Trophoblast cell (in vitro differentiated cells and primary cell): Measurements from ENCODE around the gene TBRG4.

Source experiments
- DNase-seq, 2 donors: peaks; one replicate each; pipeline ENCODE4 v3.0.0-alpha.2; 2016
- H2AFZ ChIP-seq: 2 replicates; pipeline ENCODE4 v1.6.1; 2013; ENCODE audit warnings: low read length, moderate library complexity, mild to moderate bottlenecking; ENCODE audit not compliant: insufficient read depth, poor library complexity
- H2AK5ac ChIP-seq: 2 replicates; pipeline ENCODE4 v1.6.1; 2013; ENCODE audit warnings: mild to moderate bottlenecking, low read length
- H2BK120ac ChIP-seq: 2 replicates; pipeline ENCODE4 v1.6.1; 2013; ENCODE audit warnings: low read length, mild to moderate bottlenecking, moderate library complexity; ENCODE audit not compliant: insufficient read depth, poor library complexity
- H2BK12ac ChIP-seq: 2 replicates; pipeline ENCODE4 v1.6.1; 2013; ENCODE audit warnings: mild to moderate bottlenecking, low read length, moderate library complexity
- H2BK5ac ChIP-seq: 2 replicates; pipeline ENCODE4 v1.6.1; 2013; ENCODE audit warnings: low read length, low read depth, moderate library complexity, mild to moderate bottlenecking; ENCODE audit not compliant: poor library complexity
- H3K14ac ChIP-seq: 2 replicates; pipeline ENCODE4 v1.6.1; 2013; ENCODE audit warnings: mild to moderate bottlenecking, low read length
- H3K18ac ChIP-seq: 2 replicates; pipeline ENCODE4 v1.6.1; 2013; ENCODE audit warnings: mild to moderate bottlenecking, low read length
- H3K23ac ChIP-seq: 2 replicates; pipeline ENCODE4 v1.6.1; 2013; ENCODE audit warnings: low read length
- H3K27ac ChIP-seq: 2 replicates; pipeline ENCODE4 v1.5.1; 2013; ENCODE audit warnings: low read depth, mild to moderate bottlenecking, inconsistent platforms, low read length, moderate library complexity
- H3K27me3 ChIP-seq: 2 replicates; pipeline ENCODE4 v1.6.1; 2013; ENCODE audit warnings: inconsistent platforms, mild to moderate bottlenecking, low read length, moderate library complexity; ENCODE audit not compliant: insufficient read depth
- H3K36me3 ChIP-seq, 2 experiments: 1 replicate in 1 of 2; 2 replicates in 1 of 2; pipeline ENCODE4 v1.6.1; 2013; ENCODE audit warnings: low read length in 2 of 2, mild to moderate bottlenecking in 2 of 2, moderate library complexity in 1 of 2; ENCODE audit not compliant: insufficient read depth in 2 of 2, control insufficient read depth in 1 of 2
- H3K4ac ChIP-seq: 2 replicates; pipeline ENCODE4 v1.6.1; 2013; ENCODE audit warnings: low read depth, mild to moderate bottlenecking, low read length, moderate library complexity
- H3K4me1 ChIP-seq, 2 experiments: 1 replicate in 1 of 2; 2 replicates in 1 of 2; pipeline ENCODE4 v1.6.1; 2013; ENCODE audit warnings: low read length in 2 of 2, mild to moderate bottlenecking in 2 of 2, moderate library complexity in 1 of 2; ENCODE audit not compliant: insufficient read depth in 2 of 2, control insufficient read depth in 1 of 2
- H3K4me2 ChIP-seq: 2 replicates; pipeline ENCODE4 v1.6.1; 2013; ENCODE audit warnings: inconsistent platforms, mild to moderate bottlenecking, low read length, moderate library complexity
- H3K4me3 ChIP-seq: 2 replicates; pipeline ENCODE4 v1.5.1; 2013; ENCODE audit warnings: mild to moderate bottlenecking, low read depth, low read length, inconsistent platforms
- H3K79me1 ChIP-seq: one replicate; pipeline ENCODE4 v1.6.1; 2013; ENCODE audit warnings: low read length
- H3K79me2 ChIP-seq: 2 replicates; pipeline ENCODE4 v1.6.1; 2013; ENCODE audit warnings: low read length, mild to moderate bottlenecking; ENCODE audit not compliant: control insufficient read depth, insufficient read depth, poor library complexity
- H3K9ac ChIP-seq: 2 replicates; pipeline ENCODE4 v1.6.1; 2013; ENCODE audit warnings: mild to moderate bottlenecking, low read length
- H3K9me3 ChIP-seq: 2 replicates; pipeline ENCODE4 v1.6.1; 2013; ENCODE audit warnings: low read depth, mild to moderate bottlenecking, control low read depth, inconsistent platforms, low read length; ENCODE audit not compliant: insufficient read depth
- H4K12ac ChIP-seq: 2 replicates; pipeline ENCODE4 v1.6.1; 2013; ENCODE audit warnings: low read depth, mild to moderate bottlenecking, low read length, moderate library complexity
- H4K8ac ChIP-seq: 2 replicates; pipeline ENCODE4 v1.6.1; 2013; ENCODE audit warnings: low read depth, mild to moderate bottlenecking, low read length, moderate library complexity
- H4K91ac ChIP-seq: one replicate; pipeline ENCODE4 v1.6.1; 2013; ENCODE audit warnings: low read depth, mild to moderate bottlenecking, low read length, moderate library complexity
- WGBS: extraction: QIAGEN DNeasy Blood & Tissue Kit; methylation state at CpG from one replicate; pipeline ENCODE4 v1.1.7; 2013; ENCODE audit warnings: missing lambda C conversion rate; ENCODE audit not compliant: insufficient read length, insufficient coverage; ENCODE audit errors: extremely low coverage; 5-methylcytosine and 5-hydroxymethylcytosine counted together

TBRG4 gene

GRCh38 chr7:45066409-45066808 lies 45.1 kb downstream of the TBRG4 start:
- H3K4me3 ChIP-seq, result no peak overlapping the region
- WGBS, result no CpG with 5 or more reads among the region's 7 CpGs
- no peak overlapping the region for H2AFZ ChIP-seq
- H3K18ac ChIP-seq, result no peak overlapping the region
- no peak overlapping the region for H2BK120ac ChIP-seq
- H3K79me2 ChIP-seq, result no peaks in the 10 kb centered on the region
- no peak overlapping the region for H3K14ac ChIP-seq
- no peak overlapping the region for H3K9ac ChIP-seq
- H4K91ac ChIP-seq, result no peak overlapping the region
- no peak overlapping the region for H4K12ac ChIP-seq
- no peaks in the 10 kb centered on the region for H3K4me1 ChIP-seq
- H2AK5ac ChIP-seq, result no peak overlapping the region
- no peak overlapping the region for H3K4me2 ChIP-seq
- no peak overlapping the region for H2BK5ac ChIP-seq
- no peak overlapping the region for H3K27ac ChIP-seq
- no peaks in the 10 kb centered on the region for H3K79me1 ChIP-seq
- H2BK12ac ChIP-seq, result no peak overlapping the region
- H3K4ac ChIP-seq, result no peak overlapping the region
- DNase-seq, result no peak
- peaks cover 39 to 53% of the 10 kb centered on the region in 2 experiments for H3K36me3 ChIP-seq
- H3K27me3 ChIP-seq, result no peaks in the 10 kb centered on the region
- peaks cover 2% of the 10 kb centered on the region for H3K9me3 ChIP-seq
- H3K23ac ChIP-seq, result no peak overlapping the region
- H4K8ac ChIP-seq, result no peak overlapping the region

- H3K27ac ChIP-seq, result no peak overlapping the region
- H3K79me1 ChIP-seq, result no peaks in the 10 kb centered on the region
- H2BK5ac ChIP-seq, result no peak overlapping the region
- no peak overlapping the region for H4K91ac ChIP-seq
- H4K12ac ChIP-seq, result no peak overlapping the region
- no peak overlapping the region for H4K8ac ChIP-seq
- no peak overlapping the region for H3K23ac ChIP-seq
- no peak overlapping the region for H3K14ac ChIP-seq
- H3K9ac ChIP-seq, result no peak overlapping the region
- H2AK5ac ChIP-seq, result no peak overlapping the region
- no peaks in the 10 kb centered on the region for H3K4me1 ChIP-seq
- no peak overlapping the region for H3K18ac ChIP-seq
- H3K4ac ChIP-seq, result no peak overlapping the region
- H3K4me3 ChIP-seq, result no peak overlapping the region
- H2AFZ ChIP-seq, result no peak overlapping the region
- no peak overlapping the region for H2BK12ac ChIP-seq
- peaks cover 36 to 50% of the 10 kb centered on the region in 2 experiments for H3K36me3 ChIP-seq
- WGBS, result no CpG with 5 or more reads among the region's 12 CpGs
- no peaks in the 10 kb centered on the region for H3K79me2 ChIP-seq
- no peak overlapping the region for H3K4me2 ChIP-seq
- H3K27me3 ChIP-seq, result no peaks in the 10 kb centered on the region
- DNase-seq, result no peak
- H2BK120ac ChIP-seq, result no peak overlapping the region
- H3K9me3 ChIP-seq, result peaks cover 2% of the 10 kb centered on the region
Measured at GRCh38 chr7:45065031-45065995, 46.2 kb downstream of the TBRG4 start.

- H4K91ac ChIP-seq, result no peak overlapping the region
- H4K12ac ChIP-seq, result no peak overlapping the region
- WGBS, result no CpG with 5 or more reads among the region's 16 CpGs
- H3K79me1 ChIP-seq, result no peaks in the 10 kb centered on the region
- no peaks in the 10 kb centered on the region for H3K27me3 ChIP-seq
- no peak overlapping the region for H2BK5ac ChIP-seq
- H2AFZ ChIP-seq, result no peak overlapping the region
- no peak overlapping the region for H3K27ac ChIP-seq
- DNase-seq, result no peak
- no peak overlapping the region for H2AK5ac ChIP-seq
- H3K9me3 ChIP-seq, result peaks cover 2% of the 10 kb centered on the region
- H2BK12ac ChIP-seq, result no peak overlapping the region
- no peak overlapping the region for H3K4me3 ChIP-seq
- H2BK120ac ChIP-seq, result no peak overlapping the region
- no peaks in the 10 kb centered on the region for H3K79me2 ChIP-seq
- H3K4me1 ChIP-seq, result no peaks in the 10 kb centered on the region
- no peak overlapping the region for H3K18ac ChIP-seq
- no peak overlapping the region for H3K4me2 ChIP-seq
- no peak overlapping the region for H4K8ac ChIP-seq
- no peak overlapping the region for H3K23ac ChIP-seq
- H3K36me3 ChIP-seq, result peaks cover 27 to 40% of the 10 kb centered on the region in 2 experiments
- H3K4ac ChIP-seq, result no peak overlapping the region
- no peak overlapping the region for H3K9ac ChIP-seq
- no peak overlapping the region for H3K14ac ChIP-seq
Measured at GRCh38 chr7:45064047-45064725, 47.3 kb downstream of the TBRG4 start.

GRCh38 chr7:45061806-45062425 lies 49.6 kb downstream of the TBRG4 start:
- no peak overlapping the region for H2AFZ ChIP-seq
- H3K79me2 ChIP-seq, result no peaks in the 10 kb centered on the region
- H3K27ac ChIP-seq, result no peak overlapping the region
- no peaks in the 10 kb centered on the region for H3K79me1 ChIP-seq
- H3K4me1 ChIP-seq, result no peaks in the 10 kb centered on the region
- H3K4ac ChIP-seq, result no peak overlapping the region
- no peak overlapping the region for H2AK5ac ChIP-seq
- H3K9me3 ChIP-seq, result peaks cover 2% of the 10 kb centered on the region
- no peak for DNase-seq
- no CpG with 5 or more reads among the region's 1 CpG for WGBS
- no peak overlapping the region for H4K91ac ChIP-seq
- no peak overlapping the region for H2BK12ac ChIP-seq
- H3K4me3 ChIP-seq, result no peak overlapping the region
- no peak overlapping the region for H3K9ac ChIP-seq
- no peak overlapping the region for H2BK120ac ChIP-seq
- peaks cover 12 to 26% of the 10 kb centered on the region in 2 experiments for H3K36me3 ChIP-seq
- no peak overlapping the region for H2BK5ac ChIP-seq
- H4K8ac ChIP-seq, result no peak overlapping the region
- no peak overlapping the region for H4K12ac ChIP-seq
- H3K14ac ChIP-seq, result no peak overlapping the region
- no peak overlapping the region for H3K23ac ChIP-seq
- H3K18ac ChIP-seq, result no peak overlapping the region
- no peak overlapping the region for H3K4me2 ChIP-seq
- no peaks in the 10 kb centered on the region for H3K27me3 ChIP-seq
